ENCODE data around the gene SLC24A4.

DNA sequence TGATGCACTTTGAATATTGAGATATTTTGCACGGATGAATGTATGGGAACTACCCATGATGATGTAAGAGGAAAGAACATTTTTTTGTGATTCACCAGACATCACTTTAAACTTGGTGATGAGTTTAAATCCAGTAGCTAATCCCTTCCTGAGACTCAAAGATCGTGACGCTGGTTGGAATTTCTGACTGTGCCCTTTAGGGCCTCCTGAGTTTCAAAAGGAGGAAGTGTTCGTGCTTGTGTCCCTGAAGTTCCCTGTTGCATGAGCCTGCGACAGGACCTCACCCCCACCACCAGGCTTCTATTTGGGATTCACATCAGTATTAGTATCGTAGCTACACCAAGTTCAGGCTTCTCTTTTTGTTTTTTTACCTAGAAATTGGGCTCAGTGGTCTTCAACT is 172.1 kb downstream of the SLC24A4 start:
- TF ChIP-seq POLR2A (IDR thresholded peaks at IDR 0.05; ENCODE audit: borderline replicate concordance, extremely low read depth, insufficient read depth, insufficient read length): no peak
- TF ChIP-seq, protein P1, sequence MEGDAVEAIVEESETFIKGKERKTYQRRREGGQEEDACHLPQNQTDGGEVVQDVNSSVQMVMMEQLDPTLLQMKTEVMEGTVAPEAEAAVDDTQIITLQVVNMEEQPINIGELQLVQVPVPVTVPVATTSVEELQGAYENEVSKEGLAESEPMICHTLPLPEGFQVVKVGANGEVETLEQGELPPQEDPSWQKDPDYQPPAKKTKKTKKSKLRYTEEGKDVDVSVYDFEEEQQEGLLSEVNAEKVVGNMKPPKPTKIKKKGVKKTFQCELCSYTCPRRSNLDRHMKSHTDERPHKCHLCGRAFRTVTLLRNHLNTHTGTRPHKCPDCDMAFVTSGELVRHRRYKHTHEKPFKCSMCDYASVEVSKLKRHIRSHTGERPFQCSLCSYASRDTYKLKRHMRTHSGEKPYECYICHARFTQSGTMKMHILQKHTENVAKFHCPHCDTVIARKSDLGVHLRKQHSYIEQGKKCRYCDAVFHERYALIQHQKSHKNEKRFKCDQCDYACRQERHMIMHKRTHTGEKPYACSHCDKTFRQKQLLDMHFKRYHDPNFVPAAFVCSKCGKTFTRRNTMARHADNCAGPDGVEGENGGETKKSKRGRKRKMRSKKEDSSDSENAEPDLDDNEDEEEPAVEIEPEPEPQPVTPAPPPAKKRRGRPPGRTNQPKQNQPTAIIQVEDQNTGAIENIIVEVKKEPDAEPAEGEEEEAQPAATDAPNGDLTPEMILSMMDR (IDR thresholded peaks at IDR 0.05 in 2 of 3, conservative IDR thresholded peaks at IDR 0.05 in 1 of 3; ENCODE audit: borderline replicate concordance in 1 of 3, insufficient read depth in 1 of 3, low read depth in 2 of 3, low read length in 2 of 3): no peak
- TF ChIP-seq EGR1 (IDR thresholded peaks at IDR 0.05; ENCODE audit: low read depth): no peak
- TF ChIP-seq, protein P2, sequence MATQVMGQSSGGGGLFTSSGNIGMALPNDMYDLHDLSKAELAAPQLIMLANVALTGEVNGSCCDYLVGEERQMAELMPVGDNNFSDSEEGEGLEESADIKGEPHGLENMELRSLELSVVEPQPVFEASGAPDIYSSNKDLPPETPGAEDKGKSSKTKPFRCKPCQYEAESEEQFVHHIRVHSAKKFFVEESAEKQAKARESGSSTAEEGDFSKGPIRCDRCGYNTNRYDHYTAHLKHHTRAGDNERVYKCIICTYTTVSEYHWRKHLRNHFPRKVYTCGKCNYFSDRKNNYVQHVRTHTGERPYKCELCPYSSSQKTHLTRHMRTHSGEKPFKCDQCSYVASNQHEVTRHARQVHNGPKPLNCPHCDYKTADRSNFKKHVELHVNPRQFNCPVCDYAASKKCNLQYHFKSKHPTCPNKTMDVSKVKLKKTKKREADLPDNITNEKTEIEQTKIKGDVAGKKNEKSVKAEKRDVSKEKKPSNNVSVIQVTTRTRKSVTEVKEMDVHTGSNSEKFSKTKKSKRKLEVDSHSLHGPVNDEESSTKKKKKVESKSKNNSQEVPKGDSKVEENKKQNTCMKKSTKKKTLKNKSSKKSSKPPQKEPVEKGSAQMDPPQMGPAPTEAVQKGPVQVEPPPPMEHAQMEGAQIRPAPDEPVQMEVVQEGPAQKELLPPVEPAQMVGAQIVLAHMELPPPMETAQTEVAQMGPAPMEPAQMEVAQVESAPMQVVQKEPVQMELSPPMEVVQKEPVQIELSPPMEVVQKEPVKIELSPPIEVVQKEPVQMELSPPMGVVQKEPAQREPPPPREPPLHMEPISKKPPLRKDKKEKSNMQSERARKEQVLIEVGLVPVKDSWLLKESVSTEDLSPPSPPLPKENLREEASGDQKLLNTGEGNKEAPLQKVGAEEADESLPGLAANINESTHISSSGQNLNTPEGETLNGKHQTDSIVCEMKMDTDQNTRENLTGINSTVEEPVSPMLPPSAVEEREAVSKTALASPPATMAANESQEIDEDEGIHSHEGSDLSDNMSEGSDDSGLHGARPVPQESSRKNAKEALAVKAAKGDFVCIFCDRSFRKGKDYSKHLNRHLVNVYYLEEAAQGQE (IDR thresholded peaks at IDR 0.05; ENCODE audit: low read depth): no peak
